ENCODE results near the gene ZNF488. TPM values are rescaled to one million over a fixed set of nuclear protein-coding genes. Genes with fewer than 3 reads are reported as not detected.
"Not testable (repeated sequence)": the region's sequence is repeated elsewhere in the genome, so short reads cannot be mapped to it uniquely, and the experiment has no call there.

ZNF488 gene
- not detected for polyA plus RNA-seq

- Mint-ChIP-seq H3K4me3 (peak within 1 kb of the TSS; percentile 86 to 96 (median 92)), H3K9me3 (peaks cover 0 to 2% (median 0%) of the 10 kb centered on the region in 6 donors), H3K4me1 (peaks cover 8 to 13% of the 10 kb centered on the region in 2 donors), H3K36me3 (no peaks in the 10 kb centered on the region), H3K27ac (peak within 1 kb of the TSS in 2 of 6 donors; percentile 51 to 66), H3K27me3 (ENCODE audit: low read depth in 3 of 3) (peaks cover 6 to 32% (median 9%) of the 10 kb centered on the region in 3 donors)
- DNase-seq: peak; percentile 69 to 75 (median 71)
These were observed at the start of gene ZNF488 for GRCh38 chr10:47384148-47384921. Gene ZNF488 (minus strand): TSS chr10:47384293. CDS start chr10:47368829, 15,464 bp downstream.

- H3K4me3 Mint-ChIP-seq: no peak overlapping the region
- peaks cover 0 to 1% (median 0%) of the 10 kb centered on the region in 6 donors for H3K9me3 Mint-ChIP-seq
- H3K4me1 Mint-ChIP-seq: no peaks in the 10 kb centered on the region
- no peak for DNase-seq
- H3K27ac Mint-ChIP-seq: no peak overlapping the region
- H3K36me3 Mint-ChIP-seq: no peaks in the 10 kb centered on the region
- H3K27me3 Mint-ChIP-seq (ENCODE audit: low read depth in 3 of 3): peaks cover 0 to 2% (median 0%) of the 10 kb centered on the region in 3 donors
These were observed 41.8 kb upstream of the ZNF488 start for GRCh38 chr10:47425813-47426419.

GRCh38 chr10:47424231-47424630 lies 40.1 kb upstream of the ZNF488 start:
- Mint-ChIP-seq H3K4me3 (no peak overlapping the region), H3K4me1 (no peaks in the 10 kb centered on the region), H3K36me3 (no peaks in the 10 kb centered on the region), H3K27ac (no peak overlapping the region), H3K27me3 (ENCODE audit: low read depth in 3 of 3) (no peaks in the 10 kb centered on the region), H3K9me3 (peaks cover 0 to 1% (median 0%) of the 10 kb centered on the region in 6 donors)
- DNase-seq: no peak

- H3K36me3 Mint-ChIP-seq: no peaks in the 10 kb centered on the region
- H3K4me3 Mint-ChIP-seq: no peak overlapping the region
- DNase-seq: no peak
- H3K27ac Mint-ChIP-seq: no peak overlapping the region
- no peaks in the 10 kb centered on the region for H3K4me1 Mint-ChIP-seq
- no peaks in the 10 kb centered on the region for H3K27me3 Mint-ChIP-seq (ENCODE audit: low read depth in 3 of 3)
- H3K9me3 Mint-ChIP-seq: peaks cover 0 to 1% (median 0%) of the 10 kb centered on the region in 6 donors
These were observed 39.4 kb upstream of the ZNF488 start for GRCh38 chr10:47423476-47423875.

GRCh38 chr10:47421057-47421952 lies 37.2 kb upstream of the ZNF488 start:
- Mint-ChIP-seq H3K27ac (no peak overlapping the region), H3K9me3 (peaks cover 0 to 1% (median 0%) of the 10 kb centered on the region in 6 donors), H3K27me3 (ENCODE audit: low read depth in 3 of 3) (no peaks in the 10 kb centered on the region), H3K4me3 (no peak overlapping the region), H3K36me3 (no peaks in the 10 kb centered on the region), H3K4me1 (no peaks in the 10 kb centered on the region)
- DNase-seq: no peak

GRCh38 chr10:47420305-47421056 lies 36.4 kb upstream of the ZNF488 start:
- Mint-ChIP-seq H3K36me3 (no peaks in the 10 kb centered on the region), H3K27ac (no peak overlapping the region), H3K9me3 (peaks cover 0 to 1% (median 0%) of the 10 kb centered on the region in 6 donors), H3K27me3 (ENCODE audit: low read depth in 3 of 3) (no peaks in the 10 kb centered on the region), H3K4me1 (no peaks in the 10 kb centered on the region), H3K4me3 (no peak overlapping the region)
- DNase-seq: no peak

GRCh38 chr10:47419421-47419820 lies 35.3 kb upstream of the ZNF488 start:
- Mint-ChIP-seq H3K4me3 (no peak overlapping the region), H3K27ac (no peak overlapping the region), H3K9me3 (no peaks in the 10 kb centered on the region), H3K36me3 (no peaks in the 10 kb centered on the region), H3K4me1 (no peaks in the 10 kb centered on the region), H3K27me3 (ENCODE audit: low read depth in 3 of 3) (peaks cover 0 to 4% (median 0%) of the 10 kb centered on the region in 3 donors)
- no peak for DNase-seq

GRCh38 chr10:47418966-47419365 lies 34.9 kb upstream of the ZNF488 start:
- no peak for DNase-seq
- no peak overlapping the region for H3K4me3 Mint-ChIP-seq
- H3K9me3 Mint-ChIP-seq: no peaks in the 10 kb centered on the region
- no peaks in the 10 kb centered on the region for H3K36me3 Mint-ChIP-seq
- no peaks in the 10 kb centered on the region for H3K4me1 Mint-ChIP-seq
- H3K27me3 Mint-ChIP-seq (ENCODE audit: low read depth in 3 of 3): peaks cover 0 to 4% (median 0%) of the 10 kb centered on the region in 3 donors
- no peak overlapping the region for H3K27ac Mint-ChIP-seq

GRCh38 chr10:47418321-47418720 lies 34.2 kb upstream of the ZNF488 start:
- Mint-ChIP-seq H3K27me3 (ENCODE audit: low read depth in 3 of 3) (peaks cover 0 to 4% (median 0%) of the 10 kb centered on the region in 3 donors), H3K36me3 (no peaks in the 10 kb centered on the region), H3K27ac (no peak overlapping the region), H3K9me3 (no peaks in the 10 kb centered on the region), H3K4me1 (no peaks in the 10 kb centered on the region), H3K4me3 (no peak overlapping the region)
- no peak for DNase-seq

- not testable (repeated sequence) for H3K9me3 Mint-ChIP-seq; H3K27ac Mint-ChIP-seq; H3K27me3 Mint-ChIP-seq (ENCODE audit: low read depth in 3 of 3)
These were observed 32.5 kb upstream of the ZNF488 start for GRCh38 chr10:47416305-47417218.

GRCh38 chr10:47415520-47416304 lies 31.6 kb upstream of the ZNF488 start:
- Mint-ChIP-seq H3K36me3 (no peaks in the 10 kb centered on the region), H3K27me3 (ENCODE audit: low read depth in 3 of 3) (peaks cover 0 to 6% (median 0%) of the 10 kb centered on the region in 3 donors), H3K27ac (no peak overlapping the region), H3K9me3 (no peaks in the 10 kb centered on the region), H3K4me1 (no peaks in the 10 kb centered on the region), H3K4me3 (no peak overlapping the region)
- no peak for DNase-seq

More at GRCh38 chr10:47416305-47417218, 32.5 kb upstream of the ZNF488 start:
- not testable (repeated sequence) for H3K4me3 Mint-ChIP-seq, H3K4me1 Mint-ChIP-seq, H3K36me3 Mint-ChIP-seq, DNase-seq

Measured in immature natural killer cell (primary cell).